GM10266 (cell line): ENCODE results near the gene KIF20B.

Experiments
- DNase-seq: peaks from one replicate; pipeline ENCODE4 v3.0.0; 2012; ENCODE audit errors: extremely low spot score
- TF ChIP-seq, protein P1 (sequence below): IDR thresholded peaks from 2 replicates; pipeline ENCODE4 v1.5.1; 2012; ENCODE audit warnings: mild to moderate bottlenecking, low read depth; ENCODE audit not compliant: control insufficient read depth, insufficient read depth; ENCODE audit errors: missing control alignments

Gene KIF20B

DNA sequence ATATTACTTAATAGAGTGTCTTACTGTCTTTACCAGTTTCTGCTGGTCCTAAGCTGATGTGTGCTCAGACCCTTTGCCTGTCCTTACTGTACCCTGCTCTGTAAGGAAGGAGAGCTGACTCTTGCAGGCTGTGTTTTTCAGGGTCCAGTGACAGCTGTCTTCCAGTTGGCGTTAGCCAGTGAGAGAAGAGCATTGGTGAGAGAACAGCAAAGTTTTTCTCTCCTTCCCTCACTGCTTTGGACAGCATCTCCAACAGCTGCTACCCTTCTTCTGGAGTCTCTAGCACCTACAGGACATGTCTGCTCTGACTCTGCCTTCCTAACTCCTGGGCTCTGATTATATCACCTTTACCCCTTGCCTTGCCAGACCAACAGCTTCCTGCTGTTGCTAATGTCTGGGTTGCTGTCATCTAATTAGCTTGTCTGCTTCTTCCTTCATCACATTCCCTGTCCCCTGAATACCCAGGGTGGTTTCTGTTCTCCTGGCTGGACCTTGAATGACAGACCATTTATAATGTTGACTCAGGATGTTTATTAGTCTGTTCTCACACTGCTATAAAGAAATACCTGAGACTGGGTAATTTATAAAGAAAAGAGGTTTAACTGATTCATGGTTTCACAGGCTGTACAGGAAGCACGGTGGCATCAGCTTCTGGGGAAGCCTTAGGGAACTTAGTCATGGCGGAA lies 32.9 kb upstream of the KIF20B start:
- TF ChIP-seq, protein P1, sequence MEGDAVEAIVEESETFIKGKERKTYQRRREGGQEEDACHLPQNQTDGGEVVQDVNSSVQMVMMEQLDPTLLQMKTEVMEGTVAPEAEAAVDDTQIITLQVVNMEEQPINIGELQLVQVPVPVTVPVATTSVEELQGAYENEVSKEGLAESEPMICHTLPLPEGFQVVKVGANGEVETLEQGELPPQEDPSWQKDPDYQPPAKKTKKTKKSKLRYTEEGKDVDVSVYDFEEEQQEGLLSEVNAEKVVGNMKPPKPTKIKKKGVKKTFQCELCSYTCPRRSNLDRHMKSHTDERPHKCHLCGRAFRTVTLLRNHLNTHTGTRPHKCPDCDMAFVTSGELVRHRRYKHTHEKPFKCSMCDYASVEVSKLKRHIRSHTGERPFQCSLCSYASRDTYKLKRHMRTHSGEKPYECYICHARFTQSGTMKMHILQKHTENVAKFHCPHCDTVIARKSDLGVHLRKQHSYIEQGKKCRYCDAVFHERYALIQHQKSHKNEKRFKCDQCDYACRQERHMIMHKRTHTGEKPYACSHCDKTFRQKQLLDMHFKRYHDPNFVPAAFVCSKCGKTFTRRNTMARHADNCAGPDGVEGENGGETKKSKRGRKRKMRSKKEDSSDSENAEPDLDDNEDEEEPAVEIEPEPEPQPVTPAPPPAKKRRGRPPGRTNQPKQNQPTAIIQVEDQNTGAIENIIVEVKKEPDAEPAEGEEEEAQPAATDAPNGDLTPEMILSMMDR, result no peak
- no peak for DNase-seq

DNA sequence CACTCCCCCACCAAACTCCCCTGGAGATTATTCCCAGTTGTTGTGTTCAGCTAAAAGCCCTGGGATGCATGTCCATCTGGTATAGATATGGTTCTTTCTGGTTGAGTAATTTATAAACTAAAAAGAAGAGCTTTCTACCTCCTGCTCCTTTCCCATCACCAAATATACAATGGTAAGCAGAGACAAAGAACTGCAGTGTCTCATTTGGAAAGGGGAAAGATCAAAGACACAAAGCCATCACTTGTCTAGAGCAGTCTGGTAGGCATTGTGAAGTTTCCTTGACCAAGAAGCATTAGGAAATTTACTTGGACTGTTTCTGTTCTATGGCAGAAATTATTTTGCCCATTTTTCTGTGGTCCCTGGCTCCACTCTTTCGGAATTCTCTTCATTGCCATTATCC lies 31.4 kb upstream of the KIF20B start:
- no peak for DNase-seq
- TF ChIP-seq, protein P1, result no peak

DNA sequence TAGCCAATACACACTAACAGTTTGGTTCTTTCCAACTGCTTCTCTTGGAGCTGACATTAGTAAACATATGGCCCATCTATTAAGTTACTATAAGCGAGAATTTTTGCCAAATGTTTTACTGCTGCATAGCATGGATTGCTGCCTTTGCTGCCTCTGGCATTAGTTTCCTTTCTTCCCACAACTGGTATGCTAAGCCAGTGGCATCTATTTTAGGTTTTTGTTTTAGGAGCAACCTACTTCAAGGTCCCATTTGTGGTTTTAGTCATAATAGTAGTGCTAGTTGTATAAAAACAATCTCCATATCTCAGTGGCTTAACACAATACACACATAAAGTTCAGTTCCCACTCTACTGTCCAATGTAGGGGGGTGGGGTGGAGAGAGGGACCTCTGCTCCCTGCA lies 30.5 kb upstream of the KIF20B start:
- no peak for DNase-seq
- TF ChIP-seq, protein P1, result no peak

DNA sequence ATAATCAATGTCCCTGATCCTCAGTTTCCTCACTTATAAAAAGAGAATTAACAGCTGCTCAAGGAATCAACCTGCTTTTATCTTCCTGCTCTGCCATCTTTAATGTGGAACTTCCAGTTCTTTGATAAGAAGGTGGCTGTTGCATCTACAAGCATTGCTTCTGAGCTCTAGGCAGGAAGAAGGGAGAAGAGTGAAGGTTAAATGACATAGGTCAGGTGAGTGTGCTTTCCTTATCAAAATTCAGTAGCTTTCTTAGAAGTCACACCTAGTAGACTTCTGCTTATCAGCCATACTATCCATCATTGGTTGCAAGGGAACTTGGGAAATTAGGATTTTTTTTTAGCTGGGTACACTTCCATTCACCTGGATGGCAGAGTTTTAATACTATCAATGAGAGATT lies 24.0 kb upstream of the KIF20B start:
- TF ChIP-seq, protein P1, result no peak
- DNase-seq, result no peak

DNA sequence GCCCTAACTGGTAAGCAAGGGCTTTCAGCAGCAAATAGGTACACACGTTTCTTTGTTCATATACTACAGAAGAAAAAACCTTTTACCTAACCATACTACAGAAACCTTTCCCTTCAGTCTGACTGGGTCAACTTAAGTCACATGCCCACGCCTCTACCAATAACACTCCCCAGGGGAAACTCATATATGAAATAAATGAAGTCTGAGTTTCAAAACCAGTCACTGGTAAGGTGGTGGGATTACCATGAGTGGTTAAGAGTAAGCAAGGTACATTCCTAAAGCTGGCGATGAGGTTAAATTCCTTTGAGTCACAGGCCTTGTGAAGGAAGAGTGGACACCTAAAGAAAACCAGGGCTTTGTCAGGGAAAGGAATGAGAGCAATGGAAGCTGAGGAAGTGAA lies 21.4 kb upstream of the KIF20B start:
- no peak for DNase-seq
- TF ChIP-seq, protein P1, result no peak

DNA sequence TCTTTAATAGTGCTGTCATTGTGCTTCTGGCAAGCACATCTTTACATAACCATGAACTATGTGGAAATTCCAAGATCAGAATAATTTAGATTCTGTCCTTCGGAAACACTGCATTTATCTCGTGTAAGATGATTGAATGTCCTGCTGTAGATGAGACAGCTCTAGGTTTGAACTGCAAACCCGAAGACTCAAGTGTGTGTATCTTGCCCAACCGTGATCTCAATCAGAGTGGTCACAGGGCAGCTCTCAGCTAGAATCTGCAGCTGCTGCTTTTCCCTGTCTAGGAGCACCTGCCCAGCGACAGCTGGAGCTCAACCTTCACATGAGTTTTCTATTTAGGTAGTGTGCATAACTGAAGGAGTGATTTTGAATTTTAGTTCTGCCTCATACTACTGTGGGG lies 17.5 kb upstream of the KIF20B start:
- TF ChIP-seq, protein P1, result no peak
- DNase-seq, result no peak

DNA sequence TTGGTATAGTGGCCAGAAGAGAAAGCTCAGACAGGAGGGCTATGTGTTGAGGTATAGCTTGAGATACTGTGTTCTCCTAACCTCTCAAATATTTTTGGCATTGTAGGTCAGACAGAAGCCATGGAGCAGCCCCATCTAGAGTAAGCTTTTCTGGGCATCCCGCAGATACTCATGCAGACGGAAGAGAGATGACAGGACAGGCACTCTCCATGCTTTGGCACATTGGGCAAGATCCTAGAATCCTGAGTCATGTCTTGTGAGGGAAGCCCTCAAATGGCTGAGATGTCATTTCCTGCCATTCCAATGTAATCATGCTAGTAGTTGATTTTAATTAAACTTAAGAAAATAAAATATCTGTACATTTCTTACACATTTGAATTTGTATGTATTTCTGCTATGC lies 16.8 kb upstream of the KIF20B start:
- TF ChIP-seq, protein P1, result no peak

More for the DNA sequence above, 16.8 kb upstream of the KIF20B start:
- no peak for DNase-seq
